HEK293 (cell line): ENCODE measurements around the gene CAB39.
A peak's percentile ranks its signal among the peaks of the same experiment; 100 is the strongest.

ENCODE experiments used
- GLIS2 ChIP-seq: fragments of 450-650 bp; formaldehyde crosslinking; IDR thresholded peaks from 2 replicates; pipeline ENCODE4 v1.5.1; 2016; ENCODE audit warnings: missing biosample characterization, missing genetic modification characterization
- PRDM10 ChIP-seq: fragments of 450-650 bp; formaldehyde crosslinking; IDR thresholded peaks from 2 replicates; pipeline ENCODE4 v1.5.1; 2016; ENCODE audit warnings: missing biosample characterization, missing genetic modification characterization
- PRDM4 ChIP-seq: fragments of 450-650 bp; formaldehyde crosslinking; IDR thresholded peaks from 2 replicates; pipeline ENCODE4 v1.5.1; 2017; ENCODE audit warnings: missing biosample characterization, missing genetic modification characterization
- SP7 ChIP-seq: fragments of 450-650 bp; formaldehyde crosslinking; IDR thresholded peaks from 2 replicates; pipeline ENCODE4 v1.5.1; 2016; ENCODE audit warnings: missing biosample characterization, missing genetic modification characterization
- TRIM28 ChIP-seq: IDR thresholded peaks from 2 replicates; pipeline ENCODE4 v1.6.1; 2011; ENCODE audit warnings: low read length, control low read depth, borderline replicate concordance
- WT1 ChIP-seq: fragments of 450-650 bp; formaldehyde crosslinking; IDR thresholded peaks from 2 replicates; pipeline ENCODE4 v1.5.1; 2016; ENCODE audit warnings: missing biosample characterization, missing genetic modification characterization
- ZBTB26 ChIP-seq: fragments of 450-650 bp; formaldehyde crosslinking; optimal IDR thresholded peaks from 2 replicates; pipeline ENCODE3; 2016; ENCODE audit warnings: missing biosample characterization, mild to moderate bottlenecking, missing genetic modification characterization
- ZIC2 ChIP-seq: fragments of 450-650 bp; formaldehyde crosslinking; IDR thresholded peaks from 2 replicates; pipeline ENCODE4 v1.5.1; 2016; ENCODE audit warnings: missing biosample characterization, missing genetic modification characterization
- ZNF223 ChIP-seq: fragments of 450-650 bp; formaldehyde crosslinking; IDR thresholded peaks from 2 replicates; pipeline ENCODE4 v1.5.1; 2016; ENCODE audit warnings: missing biosample characterization, missing genetic modification characterization
- ZNF26 ChIP-seq: fragments of 450-650 bp; formaldehyde crosslinking; IDR thresholded peaks from 2 replicates; pipeline ENCODE4 v1.5.1; 2016; ENCODE audit warnings: missing biosample characterization, missing genetic modification characterization
- ZNF341 ChIP-seq: fragments of 450-650 bp; formaldehyde crosslinking; IDR thresholded peaks from 2 replicates; pipeline ENCODE4; 2016; ENCODE audit warnings: low read depth, missing biosample characterization, missing genetic modification characterization
- ZNF398 ChIP-seq: fragments of 450-650 bp; formaldehyde crosslinking; IDR thresholded peaks from 2 replicates; pipeline ENCODE4 v1.5.1; 2017; ENCODE audit warnings: missing biosample characterization, missing genetic modification characterization
- ZNF560 ChIP-seq: fragments of 450-650 bp; formaldehyde crosslinking; IDR thresholded peaks from 2 replicates; pipeline ENCODE4 v1.5.1; 2017; ENCODE audit warnings: missing biosample characterization, missing genetic modification characterization, borderline replicate concordance
- ZNF585B ChIP-seq: fragments of 450-650 bp; formaldehyde crosslinking; IDR thresholded peaks from 2 replicates; pipeline ENCODE4 v1.5.1; 2016; ENCODE audit warnings: missing biosample characterization, missing genetic modification characterization
- ZNF670 ChIP-seq: fragments of 450-650 bp; formaldehyde crosslinking; IDR thresholded peaks from 2 replicates; pipeline ENCODE4 v1.5.1; 2016; ENCODE audit warnings: missing biosample characterization, missing genetic modification characterization, low read depth
- ZNF843 ChIP-seq: fragments of 450-650 bp; formaldehyde crosslinking; IDR thresholded peaks from 2 replicates; pipeline ENCODE4 v1.5.1; 2016; ENCODE audit warnings: missing biosample characterization, missing genetic modification characterization
- TF ChIP-seq, protein P1 (sequence below): fragments of 450-650 bp; formaldehyde crosslinking; IDR thresholded peaks from 2 replicates; pipeline ENCODE4 v1.5.1; 2016; ENCODE audit warnings: missing biosample characterization, missing genetic modification characterization
- TF ChIP-seq, protein P2 (sequence below): fragments of 450-650 bp; formaldehyde crosslinking; conservative IDR thresholded peaks from 2 replicates; pipeline ENCODE4 v1.5.1; 2016; ENCODE audit warnings: low read depth, missing biosample characterization, missing genetic modification characterization
- TF ChIP-seq, protein P3 (sequence below): fragments of 450-650 bp; formaldehyde crosslinking; IDR thresholded peaks from 2 replicates; pipeline ENCODE4 v1.5.1; 2016; ENCODE audit warnings: missing biosample characterization, missing genetic modification characterization

CAB39 gene

GRCh38 chr2:230868161-230868946, 155.7 kb downstream of the CAB39 start (continued):
- no peak for TF ChIP-seq ZNF670 (tag by site-specific recombination)
- TF ChIP-seq ZBTB26 (tag by site-specific recombination): no peak
- TF ChIP-seq, protein P1, sequence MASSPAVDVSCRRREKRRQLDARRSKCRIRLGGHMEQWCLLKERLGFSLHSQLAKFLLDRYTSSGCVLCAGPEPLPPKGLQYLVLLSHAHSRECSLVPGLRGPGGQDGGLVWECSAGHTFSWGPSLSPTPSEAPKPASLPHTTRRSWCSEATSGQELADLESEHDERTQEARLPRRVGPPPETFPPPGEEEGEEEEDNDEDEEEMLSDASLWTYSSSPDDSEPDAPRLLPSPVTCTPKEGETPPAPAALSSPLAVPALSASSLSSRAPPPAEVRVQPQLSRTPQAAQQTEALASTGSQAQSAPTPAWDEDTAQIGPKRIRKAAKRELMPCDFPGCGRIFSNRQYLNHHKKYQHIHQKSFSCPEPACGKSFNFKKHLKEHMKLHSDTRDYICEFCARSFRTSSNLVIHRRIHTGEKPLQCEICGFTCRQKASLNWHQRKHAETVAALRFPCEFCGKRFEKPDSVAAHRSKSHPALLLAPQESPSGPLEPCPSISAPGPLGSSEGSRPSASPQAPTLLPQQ: peak; percentile 93
- peak; percentile 69 for TF ChIP-seq WT1
- TF ChIP-seq SP7 (tag by site-specific recombination): peak; percentile 90
- TF ChIP-seq ZNF398 (tag by site-specific recombination): peak; percentile 63
- TF ChIP-seq ZNF341 (tag by site-specific recombination): peak; percentile 72
- TF ChIP-seq PRDM10: peak; percentile 32; the same call in 1 of the 2 replicates
- no peak for TF ChIP-seq ZNF560
- no peak for TF ChIP-seq TRIM28
- 0 out of 2 replicates have a peak, but pooled peaks have one; percentile 48 for TF ChIP-seq ZNF223 (tag by site-specific recombination)
- TF ChIP-seq, protein P2, sequence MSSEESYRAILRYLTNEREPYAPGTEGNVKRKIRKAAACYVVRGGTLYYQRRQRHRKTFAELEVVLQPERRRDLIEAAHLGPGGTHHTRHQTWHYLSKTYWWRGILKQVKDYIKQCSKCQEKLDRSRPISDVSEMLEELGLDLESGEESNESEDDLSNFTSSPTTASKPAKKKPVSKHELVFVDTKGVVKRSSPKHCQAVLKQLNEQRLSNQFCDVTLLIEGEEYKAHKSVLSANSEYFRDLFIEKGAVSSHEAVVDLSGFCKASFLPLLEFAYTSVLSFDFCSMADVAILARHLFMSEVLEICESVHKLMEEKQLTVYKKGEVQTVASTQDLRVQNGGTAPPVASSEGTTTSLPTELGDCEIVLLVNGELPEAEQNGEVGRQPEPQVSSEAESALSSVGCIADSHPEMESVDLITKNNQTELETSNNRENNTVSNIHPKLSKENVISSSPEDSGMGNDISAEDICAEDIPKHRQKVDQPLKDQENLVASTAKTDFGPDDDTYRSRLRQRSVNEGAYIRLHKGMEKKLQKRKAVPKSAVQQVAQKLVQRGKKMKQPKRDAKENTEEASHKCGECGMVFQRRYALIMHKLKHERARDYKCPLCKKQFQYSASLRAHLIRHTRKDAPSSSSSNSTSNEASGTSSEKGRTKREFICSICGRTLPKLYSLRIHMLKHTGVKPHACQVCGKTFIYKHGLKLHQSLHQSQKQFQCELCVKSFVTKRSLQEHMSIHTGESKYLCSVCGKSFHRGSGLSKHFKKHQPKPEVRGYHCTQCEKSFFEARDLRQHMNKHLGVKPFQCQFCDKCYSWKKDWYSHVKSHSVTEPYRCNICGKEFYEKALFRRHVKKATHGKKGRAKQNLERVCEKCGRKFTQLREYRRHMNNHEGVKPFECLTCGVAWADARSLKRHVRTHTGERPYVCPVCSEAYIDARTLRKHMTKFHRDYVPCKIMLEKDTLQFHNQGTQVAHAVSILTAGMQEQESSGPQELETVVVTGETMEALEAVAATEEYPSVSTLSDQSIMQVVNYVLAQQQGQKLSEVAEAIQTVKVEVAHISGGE (tag by site-specific recombination): 0 out of 2 replicates have a peak, but pooled peaks have one; percentile 23
- no peak for TF ChIP-seq ZNF843 (tag by site-specific recombination)
- TF ChIP-seq ZNF585B (tag by site-specific recombination): no peak
- peak; percentile 89 for TF ChIP-seq ZIC2 (tag by site-specific recombination)
- TF ChIP-seq, protein P3, sequence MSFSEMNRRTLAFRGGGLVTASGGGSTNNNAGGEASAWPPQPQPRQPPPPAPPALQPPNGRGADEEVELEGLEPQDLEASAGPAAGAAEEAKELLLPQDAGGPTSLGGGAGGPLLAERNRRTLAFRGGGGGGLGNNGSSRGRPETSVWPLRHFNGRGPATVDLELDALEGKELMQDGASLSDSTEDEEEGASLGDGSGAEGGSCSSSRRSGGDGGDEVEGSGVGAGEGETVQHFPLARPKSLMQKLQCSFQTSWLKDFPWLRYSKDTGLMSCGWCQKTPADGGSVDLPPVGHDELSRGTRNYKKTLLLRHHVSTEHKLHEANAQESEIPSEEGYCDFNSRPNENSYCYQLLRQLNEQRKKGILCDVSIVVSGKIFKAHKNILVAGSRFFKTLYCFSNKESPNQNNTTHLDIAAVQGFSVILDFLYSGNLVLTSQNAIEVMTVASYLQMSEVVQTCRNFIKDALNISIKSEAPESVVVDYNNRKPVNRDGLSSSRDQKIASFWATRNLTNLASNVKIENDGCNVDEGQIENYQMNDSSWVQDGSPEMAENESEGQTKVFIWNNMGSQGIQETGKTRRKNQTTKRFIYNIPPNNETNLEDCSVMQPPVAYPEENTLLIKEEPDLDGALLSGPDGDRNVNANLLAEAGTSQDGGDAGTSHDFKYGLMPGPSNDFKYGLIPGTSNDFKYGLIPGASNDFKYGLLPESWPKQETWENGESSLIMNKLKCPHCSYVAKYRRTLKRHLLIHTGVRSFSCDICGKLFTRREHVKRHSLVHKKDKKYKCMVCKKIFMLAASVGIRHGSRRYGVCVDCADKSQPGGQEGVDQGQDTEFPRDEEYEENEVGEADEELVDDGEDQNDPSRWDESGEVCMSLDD (tag by site-specific recombination): no peak
- peak; percentile 69 for TF ChIP-seq GLIS2 (tag by site-specific recombination)
- TF ChIP-seq PRDM4: no peak
- no peak for TF ChIP-seq ZNF26 (tag by site-specific recombination)
